Right ventricle myocardium inferior (tissue), 1 donor: ENCODE data around the gene GGA2. TPM values are rescaled to one million over a fixed set of nuclear protein-coding genes. Genes with fewer than 3 reads are reported as not detected.
"Not testable (repeated sequence)": the region's sequence is repeated elsewhere in the genome, so short reads cannot be mapped to it uniquely, and the experiment has no call there.

Experiments
- ATAC-seq: fragments of 200-7000 bp; cut with Tn5 transposase; one replicate; pipeline ENCODE4 v1.9.1; 2020; ENCODE audit warnings: mild to moderate bottlenecking, moderate library complexity
- DNase-seq: peaks from one replicate; pipeline ENCODE4 v3.0.0; 2021; ENCODE audit errors: missing footprints
- intact Hi-C: fragments of 100-400 bp; cut with DNase I; formaldehyde crosslinking; loops from one replicate; pipeline ENCODE4 v1.11.0; 2022
- total RNA-seq: library from RNA; stranded (reverse); fragmentation: NEBNext Ultra II Directional; extraction: Animal tissue kit (Norgen Biotek cat#: 25700); gene quantifications from one replicate; pipeline ENCODE4 v1.2.1, GENCODE V29; 2021
- donor health status: DM: no; HTN: yes; CAD: no; lungs with severe emphysema.

Gene GGA2
- total RNA-seq, 1 donor from 2014 or later, result 51.7 TPM

DNA sequence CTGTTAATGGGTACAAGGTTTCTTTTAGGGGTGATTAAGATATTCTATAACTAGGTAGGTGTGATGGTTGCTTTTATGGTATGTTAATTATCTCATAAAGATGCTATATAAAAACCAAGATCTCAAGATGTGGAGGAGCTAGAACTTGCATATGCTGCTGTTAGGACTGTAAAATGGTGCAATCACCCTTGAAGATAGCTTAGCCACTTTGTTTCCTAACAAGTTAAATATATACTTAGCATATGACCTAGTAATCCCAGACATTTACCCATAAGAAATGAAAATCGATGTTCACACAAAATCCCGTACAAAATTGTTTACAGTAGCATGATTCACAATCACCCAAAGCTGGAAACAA is 25.1 kb downstream of the GGA2 start:
- intact Hi-C loops, result no loop called here
- ATAC-seq (no peak), DNase-seq (no peak)

GRCh38 chr16:23484510-23485256 is 25.6 kb downstream of the GGA2 start:
- intact Hi-C loops, result no loop called here
- peak; percentile 62 for ATAC-seq
- DNase-seq, result no peak

- intact Hi-C loops, DNase-seq, ATAC-seq: not testable (repeated sequence)
Observed at GRCh38 chr16:23483492-23483891, 26.8 kb downstream of the GGA2 start.

GRCh38 chr16:23482778-23483177 is 27.5 kb downstream of the GGA2 start:
- DNase-seq (no peak), ATAC-seq (no peak)
- intact Hi-C loops, result no loop called here

GRCh38 chr16:23480257-23480656 is 30.0 kb downstream of the GGA2 start:
- DNase-seq, result no peak
- ATAC-seq, result no peak
- intact Hi-C loops, result no loop called here

DNA sequence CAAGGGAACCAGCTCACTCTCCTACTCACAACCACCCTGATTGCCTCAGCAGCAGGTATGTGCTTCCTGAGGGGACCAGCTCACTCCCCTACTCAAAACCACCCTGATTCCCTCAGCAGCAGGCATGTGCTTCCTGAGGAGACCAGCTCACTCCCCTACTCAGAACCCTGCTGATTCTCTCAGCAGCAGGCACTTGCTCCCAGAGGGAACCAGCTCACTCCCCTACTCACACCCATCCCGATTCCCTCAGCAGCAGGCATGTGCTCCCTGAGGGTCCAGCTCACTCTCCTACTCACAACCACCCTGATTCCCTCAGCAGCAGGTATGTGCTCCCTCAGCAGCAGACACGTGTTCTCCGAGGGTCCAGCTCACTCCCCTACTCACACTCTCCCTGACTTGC is 31.2 kb downstream of the GGA2 start:
- ATAC-seq (no peak), DNase-seq (no peak)
- intact Hi-C loops, result no loop called here

GRCh38 chr16:23478566-23478965 is 31.7 kb downstream of the GGA2 start:
- DNase-seq, result no peak
- no peak for ATAC-seq
- intact Hi-C loops, result no loop called here

- intact Hi-C loops, result no loop called here
- ATAC-seq (no peak), DNase-seq (no peak)
Observed at GRCh38 chr16:23476289-23476688, 34.0 kb downstream of the GGA2 start.

GRCh38 chr16:23469814-23470213 is 40.5 kb downstream of the GGA2 start:
- no peak for DNase-seq
- ATAC-seq, result no peak
- intact Hi-C loops, result no loop called here

DNA sequence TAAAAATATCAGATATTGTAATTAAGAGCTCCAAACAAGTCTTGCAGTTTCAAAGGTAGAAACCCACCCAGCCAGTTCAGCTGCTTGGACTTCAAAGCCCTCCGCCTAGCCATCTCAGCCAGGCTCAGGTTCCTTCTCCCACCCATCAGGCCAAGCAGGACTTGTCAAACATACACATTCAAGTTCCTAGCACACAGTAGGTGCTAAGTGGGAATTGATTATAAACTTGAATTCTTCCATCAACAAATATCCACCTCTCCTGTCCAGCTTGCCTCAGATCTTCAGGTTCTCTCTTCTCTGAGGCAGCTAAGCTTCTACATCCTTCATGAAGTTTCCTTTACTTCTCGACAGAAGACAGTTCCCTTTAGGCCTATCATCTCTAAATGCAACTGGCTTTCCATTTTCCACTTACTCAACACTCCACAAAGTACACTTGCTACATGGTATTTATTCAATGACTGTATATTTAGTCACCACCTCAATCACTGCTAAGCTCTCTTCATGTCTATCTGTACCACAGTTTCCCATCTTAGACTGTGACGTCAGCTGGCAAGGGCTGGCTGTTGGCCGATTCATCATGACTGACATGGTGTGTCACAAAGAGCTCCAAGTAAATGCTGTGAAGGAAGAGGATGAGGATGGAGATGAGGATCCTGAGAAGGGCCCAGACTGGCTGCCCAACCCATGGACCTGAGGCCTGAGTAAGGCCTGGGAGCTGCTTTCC is 44.0 kb downstream of the GGA2 start:
- intact Hi-C loops, result no loop called here

GRCh38 chr16:23465179-23465578 is 45.1 kb downstream of the GGA2 start:
- ATAC-seq (no peak), DNase-seq (no peak)
- intact Hi-C loops, result no loop called here

More for the DNA sequence above, 44.0 kb downstream of the GGA2 start:
- ATAC-seq (no peak), DNase-seq (no peak)

- ATAC-seq, result peak; percentile 37
- no peak for DNase-seq
- intact Hi-C loops, result no loop called here
Observed at GRCh38 chr16:23464196-23464595, 46.1 kb downstream of the GGA2 start.

DNA sequence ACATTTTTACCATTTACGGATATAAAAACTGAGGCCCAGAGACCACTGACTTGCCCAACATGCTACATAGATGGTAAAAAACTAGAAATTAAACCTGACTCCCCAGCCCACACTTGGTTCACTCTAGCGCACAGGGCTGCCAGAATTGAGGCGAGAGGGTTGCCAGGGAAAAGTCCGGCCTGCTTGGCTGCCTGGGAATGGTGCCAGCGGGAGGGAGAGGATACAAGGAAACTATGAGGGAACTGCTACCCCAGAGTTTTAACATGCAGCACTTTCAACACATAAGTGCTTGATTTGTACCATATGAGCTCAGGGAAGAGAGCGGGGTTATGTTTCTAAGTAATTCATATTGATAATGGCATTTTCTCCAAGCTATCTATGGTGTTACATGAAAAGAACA is 47.3 kb downstream of the GGA2 start:
- DNase-seq (peak; percentile 84), ATAC-seq (peak; percentile 81)
- intact Hi-C loops, result not testable (repeated sequence)

DNA sequence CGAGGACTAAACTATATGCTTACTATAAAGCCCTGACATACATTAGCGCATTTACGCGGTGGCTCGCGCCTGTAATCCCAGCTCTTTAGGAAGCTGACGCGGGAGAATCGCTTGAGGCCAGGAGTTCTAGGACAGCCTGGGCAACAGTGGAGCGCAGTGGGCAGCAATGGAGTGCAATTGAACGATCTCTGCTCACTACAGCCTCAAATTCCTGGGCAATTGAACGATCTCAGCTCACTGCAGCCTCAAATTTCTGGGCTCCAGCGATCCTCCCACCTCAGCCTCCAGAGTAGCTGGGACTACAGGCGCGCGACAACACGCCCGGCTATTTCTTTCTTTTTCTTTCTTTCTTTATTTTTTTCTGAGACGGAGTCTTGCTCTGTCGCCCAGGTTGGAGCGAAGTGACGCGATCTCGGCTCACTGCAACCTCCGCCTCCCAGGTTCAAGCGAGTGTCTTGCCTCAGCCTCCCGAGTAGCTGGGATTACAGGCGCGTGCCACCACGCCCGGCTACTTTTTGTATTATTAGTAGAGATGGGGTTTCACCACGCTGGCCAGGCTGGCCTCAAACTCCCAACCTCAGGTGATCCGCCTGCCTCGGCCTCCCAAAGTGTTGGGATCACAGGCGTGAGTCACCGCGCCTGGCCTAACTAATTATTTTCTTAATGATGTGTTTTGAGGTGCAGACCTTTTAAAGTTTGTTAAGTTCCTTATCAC is 56.8 kb downstream of the GGA2 start:
- DNase-seq, result no peak
- intact Hi-C loops, result loop anchor here (2.0 kb wide), 1 partner anchor 103 kb away; the partner anchor contains the start of genes EARS2 and UBFD1
- no peak for ATAC-seq

DNA sequence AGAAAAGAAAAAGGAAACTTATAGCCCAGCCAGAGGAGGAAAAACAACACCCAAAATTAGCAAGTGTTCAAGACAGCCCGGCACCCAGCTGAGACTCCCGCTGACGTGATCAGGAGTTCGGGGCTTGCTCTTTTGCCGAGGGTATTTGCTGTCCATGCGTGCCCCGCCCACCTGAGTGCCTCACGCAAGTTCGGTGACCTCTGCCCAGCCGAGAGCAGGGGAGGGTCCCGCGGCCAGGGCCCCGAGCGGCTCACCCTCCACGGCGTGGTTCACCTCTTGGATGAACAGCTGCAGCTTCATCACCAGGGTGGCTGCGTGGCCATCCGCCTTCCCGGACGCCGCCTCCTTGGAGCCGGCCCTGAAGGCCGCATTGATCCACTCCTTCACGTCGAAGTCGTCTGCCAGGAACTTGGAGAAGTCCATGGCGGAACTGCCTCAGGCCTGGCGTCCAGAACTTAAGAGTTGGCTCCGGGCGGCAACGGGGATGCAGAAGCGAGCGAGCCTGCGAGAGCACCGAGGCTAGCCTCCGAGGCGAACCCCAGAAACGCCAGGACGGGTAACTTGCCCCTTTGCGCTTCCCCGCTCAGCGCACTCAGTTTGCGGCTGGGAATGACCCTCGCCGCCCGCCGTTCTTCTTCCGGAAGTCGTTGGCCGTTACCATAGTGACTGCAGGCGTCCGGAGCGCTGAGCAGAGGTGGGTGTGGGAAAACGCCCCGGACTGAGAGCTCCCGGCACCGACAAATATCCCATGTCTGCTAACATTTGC is 57.5 kb downstream of the GGA2 start, which contains the start of gene COG7:
COG7 (minus strand) TSS at position 618 of the 766 bp plus-strand sequence; CDS start at position 423, 195 bp downstream.
- peak; percentile 94 for ATAC-seq
- intact Hi-C loops, result loop anchor here (2.0 kb wide), 1 partner anchor 104 kb away; the partner anchor contains the start of genes EARS2 and UBFD1

DNA sequence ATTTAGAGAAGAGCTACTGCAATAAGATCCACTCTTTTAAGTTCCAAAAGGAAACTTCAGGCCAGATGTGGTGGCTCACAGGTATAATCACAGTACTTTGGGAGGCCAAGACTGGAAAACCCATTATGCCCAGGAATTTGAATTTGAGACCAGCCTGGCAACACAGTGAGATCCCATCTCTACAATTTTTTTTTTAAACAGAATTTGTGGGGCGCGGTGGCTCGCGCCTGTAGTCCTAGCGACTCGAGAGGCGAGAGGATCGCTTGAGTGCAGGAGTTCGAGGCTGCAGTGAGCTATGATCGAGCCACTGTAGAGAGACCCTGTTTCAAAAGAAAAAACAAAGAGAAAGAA is 58.1 kb downstream of the GGA2 start:
- DNase-seq (no peak), ATAC-seq (no peak)
- intact Hi-C loops, result loop anchor here (2.0 kb wide), 1 partner anchor 105 kb away; the partner anchor contains the start of genes EARS2 and UBFD1

More for the DNA sequence above, 57.5 kb downstream of the GGA2 start, which contains the start of gene COG7:
- peak; percentile 94 for DNase-seq

DNA sequence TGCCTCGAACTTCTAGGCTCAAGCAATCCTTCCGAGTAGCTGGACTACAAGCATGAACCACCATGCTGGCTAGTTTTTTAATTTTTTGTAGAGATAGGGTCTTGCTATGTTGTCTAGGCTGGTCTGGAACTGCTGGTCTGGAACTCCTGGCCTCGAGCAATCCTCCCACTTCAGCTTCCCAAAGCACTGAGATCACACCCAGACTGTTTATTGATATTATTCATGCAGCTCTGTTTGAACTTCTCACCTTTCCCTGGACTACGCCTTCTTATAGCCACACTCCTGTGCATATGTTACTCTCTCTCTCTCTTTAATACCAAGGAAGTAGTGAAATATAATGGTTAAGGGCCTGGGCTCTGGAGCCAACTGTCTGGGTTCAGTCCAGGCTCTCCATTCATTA is 61.9 kb downstream of the GGA2 start:
- intact Hi-C loops, result no loop called here
- ATAC-seq (no peak), DNase-seq (no peak)

DNA sequence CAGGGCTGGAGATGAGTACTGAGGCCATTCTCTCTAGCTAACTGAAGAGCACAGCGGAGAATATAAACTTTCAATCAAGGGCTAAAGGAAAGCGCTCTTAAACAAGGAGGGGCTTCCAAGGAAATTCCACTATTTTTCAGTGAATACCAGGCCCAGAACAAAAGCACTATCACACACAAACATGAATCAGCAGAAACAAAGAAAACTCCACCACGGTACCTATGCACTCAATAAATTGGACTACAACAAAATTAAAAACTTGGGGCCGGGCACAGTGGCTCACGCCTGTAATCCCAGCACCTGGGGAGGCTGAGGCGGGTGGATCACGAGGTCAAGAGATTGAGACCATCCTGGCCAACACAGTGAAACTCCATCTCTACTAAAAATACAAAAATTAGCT is 72.8 kb downstream of the GGA2 start:
- not testable (repeated sequence) for ATAC-seq, DNase-seq
- intact Hi-C loops, result loop anchor here (10.0 kb wide), 1 partner anchor 363 kb away; no protein-coding TSS in a partner anchor

GRCh38 chr16:23436951-23437350 is 73.3 kb downstream of the GGA2 start:
- intact Hi-C loops, result loop anchor here (10.0 kb wide), 1 partner anchor 362 kb away; no protein-coding TSS in a partner anchor
- ATAC-seq (no peak), DNase-seq (no peak)
